Sciatic nerve (tissue), 2 donors: ENCODE results near the gene ZNF48. TPM values are rescaled to one million over a fixed set of nuclear protein-coding genes. Genes with fewer than 3 reads are reported as not detected.

Experiments used
- ATAC-seq: fragments of 200-7000 bp; cut with Tn5 transposase; one replicate; pipeline ENCODE4 v1.9.1; 2020; ENCODE audit warnings: mild to moderate bottlenecking, moderate library complexity
- DNase-seq: peaks from one replicate; pipeline ENCODE4 v3.0.0-alpha.2; 2020; ENCODE audit warnings: low spot score
- intact Hi-C: fragments of 100-400 bp; cut with DNase I; formaldehyde crosslinking; loops from one replicate; pipeline ENCODE4 v1.14.2; 2022
- total RNA-seq: library from RNA; stranded (reverse); fragmentation: NEBNext Ultra II Directional; extraction: Animal tissue kit (Norgen Biotek cat#: 25700); gene quantifications from one replicate; pipeline ENCODE4 v1.2.1, GENCODE V29; 2021
- donor health status: DM: no; HTN: no; CAD: no.
- donor health status: DM: no; HTN: no; CAD: no.

ZNF48 gene
- total RNA-seq, 1 donor from 2014 or later: 6.7 TPM

DNA sequence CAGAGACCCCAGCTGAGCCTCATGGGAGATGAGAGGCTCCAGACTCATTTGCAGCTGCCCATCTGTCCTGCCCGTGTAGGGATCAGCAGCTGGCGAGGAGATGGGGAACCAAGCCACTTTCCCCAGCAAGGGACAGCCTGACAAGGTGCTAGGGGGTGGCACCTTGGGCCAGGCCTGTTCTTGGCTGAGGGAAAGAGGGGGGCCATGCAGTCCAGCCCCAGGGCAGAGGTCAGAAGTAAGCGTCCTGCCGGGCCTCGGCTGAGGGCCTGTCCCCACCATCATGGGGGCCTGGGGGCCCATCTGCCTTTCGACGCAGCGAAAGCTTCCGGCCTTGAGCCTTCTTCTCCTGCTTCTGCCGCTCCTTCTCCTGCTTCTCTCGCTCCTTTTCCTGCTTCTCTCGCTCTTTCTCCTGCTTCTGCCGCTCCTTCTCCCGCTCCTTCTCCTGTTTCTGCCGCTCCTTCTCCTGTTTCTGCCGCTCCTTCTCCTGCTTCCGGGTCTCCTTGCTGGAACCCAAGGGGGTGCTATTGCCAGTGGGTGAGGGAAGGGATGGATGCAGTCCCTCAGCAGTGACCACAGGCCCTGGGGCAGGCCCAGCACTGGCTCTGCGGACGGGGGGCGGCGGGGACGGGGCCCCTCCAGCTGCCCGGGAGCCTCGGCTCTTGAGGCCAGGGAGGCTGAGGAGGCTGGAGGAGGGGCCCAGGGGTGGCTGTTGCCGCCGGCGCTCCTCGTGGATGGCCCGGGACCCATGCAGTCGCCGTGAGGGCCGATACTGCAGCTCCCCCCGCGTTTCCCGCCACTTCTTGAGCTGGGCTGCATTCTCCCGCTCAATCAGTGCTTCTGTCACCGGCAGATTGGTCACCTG lies 37.3 kb upstream of the ZNF48 start:
- ATAC-seq: no peak
- intact Hi-C loops: no loop called here

GRCh38 chr16:30358577-30358936 lies 36.7 kb upstream of the ZNF48 start:
- intact Hi-C loops: no loop called here
- no peak for ATAC-seq
- DNase-seq: no peak

More for the DNA sequence above, 37.3 kb upstream of the ZNF48 start:
- no peak for DNase-seq

GRCh38 chr16:30358990-30359870 lies 36.0 kb upstream of the ZNF48 start:
- intact Hi-C loops: no loop called here
- no peak for DNase-seq
- no peak for ATAC-seq

- DNase-seq (no peak), ATAC-seq (no peak)
- intact Hi-C loops: no loop called here
Observed at GRCh38 chr16:30359871-30360170, 35.4 kb upstream of the ZNF48 start.

DNA sequence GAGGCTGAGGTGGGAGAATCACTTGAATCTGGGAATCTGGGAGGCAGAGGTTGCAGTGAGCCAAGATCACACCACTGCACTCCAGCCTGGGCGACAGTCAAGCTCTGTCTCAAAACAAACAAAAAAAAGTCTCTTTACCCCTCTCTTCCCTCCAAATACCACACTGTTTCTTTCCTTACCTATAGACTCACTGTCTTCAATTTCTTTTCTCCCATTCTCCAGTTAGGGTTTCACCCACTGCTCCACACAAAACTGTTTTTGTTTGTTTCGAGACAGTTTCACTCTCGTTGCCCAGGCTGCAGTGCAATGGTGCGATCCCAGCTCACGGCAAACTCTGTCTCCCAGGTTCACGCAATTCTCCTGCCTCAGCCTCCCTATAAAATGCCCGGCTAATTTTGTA lies 34.0 kb upstream of the ZNF48 start:
- DNase-seq (no peak), ATAC-seq (no peak)
- intact Hi-C loops: no loop called here

DNA sequence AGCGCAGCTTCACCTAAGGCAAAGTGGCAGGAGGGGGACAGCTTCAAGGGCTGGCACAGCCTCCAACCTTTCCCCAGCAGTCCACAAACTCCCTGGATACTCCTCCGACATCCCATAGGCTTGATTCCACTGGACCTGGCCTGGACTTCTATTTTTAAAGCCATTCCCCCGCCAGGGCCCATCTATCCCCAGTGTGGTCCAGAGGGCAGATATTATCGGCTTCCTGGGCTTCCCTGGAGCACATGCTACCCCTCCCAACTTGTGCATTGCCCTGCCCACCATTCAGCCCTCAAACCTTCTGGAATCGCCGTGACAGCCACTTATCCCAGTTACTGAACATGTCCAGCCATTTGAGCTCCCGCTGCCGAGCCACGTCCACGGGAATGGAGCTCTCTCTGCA lies 30.0 kb upstream of the ZNF48 start:
- intact Hi-C loops: no loop called here
- DNase-seq (no peak), ATAC-seq (no peak)

DNA sequence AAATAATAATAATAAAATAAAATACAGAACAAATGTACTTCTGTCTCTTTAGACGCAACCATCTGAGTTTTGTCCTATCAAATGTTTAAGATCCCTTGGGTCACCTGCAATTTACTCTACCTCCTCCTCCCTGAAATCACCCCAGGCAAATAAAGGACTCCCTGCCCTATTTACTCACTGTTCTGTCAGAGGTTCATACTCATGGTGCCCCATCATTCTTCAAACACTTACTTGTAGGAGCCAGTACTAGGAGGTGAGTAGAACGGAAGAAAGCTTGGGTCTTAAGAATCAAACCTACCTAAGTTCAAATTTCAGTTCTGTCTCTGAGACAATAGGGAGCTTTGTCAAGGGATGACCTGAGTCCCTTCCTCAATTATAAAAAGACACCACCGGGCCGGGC lies 28.7 kb upstream of the ZNF48 start:
- intact Hi-C loops: no loop called here
- no peak for ATAC-seq
- DNase-seq: no peak

DNA sequence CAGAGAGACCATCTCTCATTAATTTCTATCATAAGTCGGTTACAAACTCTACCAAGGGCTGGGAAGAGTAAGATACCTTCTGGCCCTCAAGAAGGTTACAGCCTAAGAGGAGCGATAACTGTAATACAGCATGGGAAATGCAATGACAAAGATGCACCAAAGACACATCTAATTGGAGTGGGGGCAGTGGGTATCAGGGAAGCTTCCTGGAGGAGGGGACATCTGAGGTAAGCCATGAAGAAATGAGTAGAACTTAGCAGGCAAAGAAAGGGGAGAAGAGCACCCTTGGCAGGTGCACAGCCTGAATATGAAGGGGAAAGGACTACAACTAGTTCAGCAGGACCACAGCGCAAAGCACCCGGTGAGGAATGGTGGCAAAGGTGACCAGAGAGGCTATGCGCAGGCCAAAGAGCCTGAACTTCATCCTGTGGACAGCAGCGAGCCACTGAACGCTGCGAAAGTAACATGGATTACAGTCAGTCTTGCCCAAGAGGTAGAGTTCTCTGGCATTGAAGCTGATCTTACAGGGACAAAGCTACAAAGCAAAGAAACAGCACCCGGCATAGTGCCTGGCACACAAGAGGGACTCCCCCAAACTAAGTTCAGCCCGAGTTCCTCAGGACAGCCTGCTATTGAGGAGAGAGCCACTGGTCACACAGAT lies 27.7 kb upstream of the ZNF48 start:
- intact Hi-C loops: no loop called here
- no peak for DNase-seq
- no peak for ATAC-seq

DNA sequence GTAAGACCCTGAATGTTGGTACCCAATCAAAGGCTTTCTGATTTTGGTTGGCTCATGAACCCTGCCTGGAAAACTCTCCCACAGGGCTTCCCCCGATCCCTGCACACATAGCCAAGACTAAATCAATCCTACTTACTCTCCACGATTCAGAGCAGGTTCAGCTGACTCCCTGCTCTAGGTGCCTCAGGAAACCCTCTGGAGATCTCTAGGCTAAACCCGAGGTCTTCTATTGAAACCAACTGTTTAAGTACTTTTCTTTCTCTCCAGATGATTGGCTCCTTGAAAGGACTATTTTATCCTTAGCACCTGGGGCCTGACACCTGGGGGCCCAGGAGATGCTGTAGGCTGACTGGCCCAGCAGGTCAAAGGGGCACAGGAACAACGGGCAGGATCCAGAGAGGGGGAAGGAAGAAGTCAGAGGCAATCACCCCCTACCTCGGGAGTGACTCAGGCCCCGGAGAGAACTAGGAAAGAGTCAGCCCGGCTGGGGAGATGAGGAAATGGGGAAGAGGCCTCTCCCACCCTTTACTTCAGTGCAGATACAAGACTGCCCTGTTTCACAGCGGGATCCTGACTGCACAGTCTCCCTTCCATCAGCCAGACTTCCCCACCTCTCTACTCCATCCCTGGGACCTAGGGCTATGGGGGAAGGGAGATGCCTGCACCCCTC lies 27.0 kb upstream of the ZNF48 start:
- DNase-seq: no peak
- intact Hi-C loops: no loop called here
- ATAC-seq: no peak

GRCh38 chr16:30368792-30369090 lies 26.5 kb upstream of the ZNF48 start:
- intact Hi-C loops: no loop called here
- ATAC-seq: no peak
- DNase-seq: no peak

DNA sequence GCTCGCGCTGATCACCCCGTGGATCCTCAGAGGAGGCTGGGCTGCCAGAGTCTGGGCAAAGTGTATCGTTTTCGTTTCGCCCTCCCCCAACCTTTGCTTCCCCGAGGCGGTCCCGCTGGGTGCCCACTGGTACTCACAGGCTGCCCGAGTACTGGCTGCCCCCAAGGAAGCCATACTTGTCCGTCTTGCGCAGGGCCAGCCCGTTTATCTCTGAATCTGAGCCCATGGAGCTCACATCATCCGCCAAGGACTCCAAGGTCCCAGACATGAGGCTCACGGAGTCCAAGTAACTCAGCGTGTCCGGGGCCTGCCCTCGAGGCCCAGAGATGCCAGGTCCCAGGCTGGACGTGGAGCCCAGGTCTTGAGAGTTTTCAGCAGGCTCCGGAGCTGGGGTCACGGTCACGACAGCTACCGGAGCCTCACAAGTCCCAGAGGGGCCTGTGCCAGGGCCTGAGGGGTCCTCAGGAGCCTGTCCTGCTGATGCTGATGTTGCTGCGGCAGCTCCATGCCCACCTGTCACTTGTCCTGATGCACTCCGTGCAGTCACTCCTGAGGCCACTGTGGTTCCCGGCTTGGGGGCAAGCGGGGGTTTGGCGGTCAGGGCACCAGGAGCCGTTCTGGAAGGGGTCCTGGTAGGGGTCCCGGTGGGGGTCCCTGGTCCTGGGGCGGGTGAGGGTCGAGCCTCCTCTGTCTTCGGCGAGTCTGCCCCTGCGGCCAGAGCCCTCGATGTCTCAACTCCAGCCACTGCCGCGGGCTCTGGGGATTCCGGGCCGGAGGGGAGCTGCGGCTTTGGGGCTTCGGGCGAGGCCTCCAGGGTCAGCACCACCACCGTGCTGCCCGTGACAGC lies 25.9 kb upstream of the ZNF48 start:
- ATAC-seq (no peak), DNase-seq (no peak)
- intact Hi-C loops: no loop called here

DNA sequence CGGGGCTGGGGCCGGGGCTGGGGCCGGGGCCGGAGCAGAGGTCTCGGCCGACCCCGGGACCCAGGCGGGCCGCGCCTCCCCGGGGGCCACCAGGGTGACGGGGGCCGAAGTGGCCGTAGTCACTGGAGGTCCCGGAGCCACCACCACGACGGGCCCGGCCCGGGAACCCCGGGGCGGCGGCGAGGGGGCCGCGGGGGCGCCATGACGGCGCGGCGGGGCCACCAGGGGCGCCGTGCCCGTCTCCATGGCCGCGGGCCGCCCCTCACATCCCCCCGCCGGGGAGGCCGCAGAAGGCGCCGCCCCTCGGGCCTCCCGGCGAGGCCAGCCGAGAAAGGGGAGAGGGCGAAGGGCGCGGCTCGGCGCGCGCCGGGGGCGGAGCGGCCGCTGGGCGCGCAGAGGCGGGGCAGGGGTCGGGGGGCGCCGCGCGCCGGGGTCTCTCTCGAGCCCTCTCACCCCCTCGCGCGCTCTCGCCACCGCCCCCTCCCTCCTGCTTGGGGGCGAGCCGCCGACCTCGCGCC lies 25.2 kb upstream of the ZNF48 start:
- intact Hi-C loops: no loop called here
- ATAC-seq (no peak), DNase-seq (no peak)

- ATAC-seq: peak; percentile 97
- intact Hi-C loops: no loop called here
Observed at GRCh38 chr16:30370456-30371247, 24.6 kb upstream of the ZNF48 start, which contains the start of gene TBC1D10B. Gene TBC1D10B (minus strand): TSS chr16:30370494. CDS start chr16:30370183, 311 bp downstream.

DNA sequence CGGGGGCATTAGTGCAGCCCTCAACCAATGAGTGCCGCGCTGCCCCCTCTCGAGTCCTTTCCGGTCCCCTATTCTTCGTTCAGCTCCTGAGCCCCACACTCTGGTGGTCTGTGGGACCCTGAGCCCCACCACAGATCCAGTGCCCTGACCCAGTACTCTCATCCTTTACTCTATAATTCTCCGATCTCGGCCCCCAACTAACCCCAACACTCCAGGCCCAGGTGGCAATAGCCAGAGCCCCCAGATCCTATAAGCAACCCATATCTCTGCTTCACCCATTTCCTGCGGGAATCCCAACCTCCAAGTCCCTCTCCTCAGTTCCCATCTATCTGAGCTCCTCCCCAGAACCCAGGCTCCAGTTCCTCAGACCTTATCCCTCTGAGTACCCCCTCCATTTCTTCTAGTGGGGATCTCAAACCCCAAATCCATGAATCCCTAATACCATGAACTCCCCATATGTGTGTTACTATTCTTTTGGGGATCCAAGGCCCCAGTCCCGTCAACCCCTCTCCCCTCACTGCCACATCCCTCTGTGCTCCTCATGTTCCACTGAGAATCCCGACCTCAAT lies 23.9 kb upstream of the ZNF48 start:
- DNase-seq (no peak), ATAC-seq (no peak)
- intact Hi-C loops: no loop called here

More at GRCh38 chr16:30370456-30371247, 24.6 kb upstream of the ZNF48 start, which contains the start of gene TBC1D10B:
- peak; percentile 99 for DNase-seq

GRCh38 chr16:30372038-30372712 lies 23.0 kb upstream of the ZNF48 start:
- intact Hi-C loops: no loop called here
- no peak for ATAC-seq

GRCh38 chr16:30372725-30373124 lies 22.5 kb upstream of the ZNF48 start:
- ATAC-seq (no peak), DNase-seq (no peak)
- intact Hi-C loops: no loop called here

More at GRCh38 chr16:30372038-30372712, 23.0 kb upstream of the ZNF48 start:
- DNase-seq: no peak

DNA sequence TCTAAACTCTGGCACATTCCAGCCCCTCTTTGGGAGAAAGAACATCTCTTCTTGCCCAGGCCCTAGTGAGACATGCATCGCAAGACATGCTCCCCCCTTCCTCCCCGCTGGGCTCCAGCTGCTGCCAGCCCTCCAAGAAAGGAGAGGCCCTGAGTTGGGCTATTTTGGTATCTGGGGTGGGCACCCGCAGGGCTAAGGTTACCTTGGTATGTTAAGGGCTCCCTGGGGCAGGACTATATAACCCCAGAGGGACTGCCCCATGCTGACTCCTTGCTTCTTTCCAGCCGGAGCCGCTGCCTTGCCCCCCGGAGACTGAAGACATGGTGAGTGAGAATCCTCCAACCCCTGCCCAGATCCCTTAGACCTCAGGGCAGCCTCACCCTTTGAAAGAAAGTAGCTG lies 20.7 kb upstream of the ZNF48 start, which contains the start of gene MYL11:
Gene MYL11 (plus strand): TSS at position 265 of the 400 bp plus-strand sequence. CDS start 56 bp downstream, at position 321.
- ATAC-seq: no peak
- DNase-seq: no peak
- intact Hi-C loops: no loop called here
